NCI-H187 (cell line): ENCODE results near the gene CRYGB.
A peak's percentile ranks its signal among the peaks of the same experiment; 100 is the strongest.

Experiments used
- DNase-seq, 2 experiments: peaks; one replicate each; lab custom pipeline; 2025; lab: John Stamatoyannopoulos, UW

Gene CRYGB

GRCh38 chr2:208146006-208146405, at the start of gene CRYGB:
Gene CRYGB, minus strand, starts transcription at chr2:208146158. Its CDS starts 38 bp downstream, at chr2:208146120.
- DNase-seq: no peak

- DNase-seq: no peak
Measured at GRCh38 chr2:208195531-208195930, 49.6 kb upstream of the CRYGB start.

GRCh38 chr2:208192611-208193236, 46.8 kb upstream of the CRYGB start:
- no peak for DNase-seq

- no peak for DNase-seq
Measured at GRCh38 chr2:208189810-208190503, 44.0 kb upstream of the CRYGB start, which contains the start of gene C2orf80. Gene C2orf80, minus strand, starts transcription at chr2:208190030. Its CDS starts 3,044 bp downstream, at chr2:208186986.

GRCh38 chr2:208189069-208189809, 43.3 kb upstream of the CRYGB start:
- DNase-seq: no peak

GRCh38 chr2:208186893-208187292, 40.9 kb upstream of the CRYGB start:
- no peak for DNase-seq

- no peak for DNase-seq
Measured at GRCh38 chr2:208186465-208186864, 40.5 kb upstream of the CRYGB start.

GRCh38 chr2:208183972-208184705, 38.2 kb upstream of the CRYGB start:
- DNase-seq: no peak

- no peak for DNase-seq
Measured at GRCh38 chr2:208183526-208183925, 37.6 kb upstream of the CRYGB start.

- DNase-seq: no peak
Measured at GRCh38 chr2:208182835-208183234, 36.9 kb upstream of the CRYGB start.

GRCh38 chr2:208179028-208179609, 33.2 kb upstream of the CRYGB start:
- no peak for DNase-seq

- no peak for DNase-seq
Measured at GRCh38 chr2:208175840-208176153, 29.8 kb upstream of the CRYGB start.

GRCh38 chr2:208175069-208175839, 29.3 kb upstream of the CRYGB start:
- peak; percentile 0 to 32 for DNase-seq

- no peak for DNase-seq
Measured at GRCh38 chr2:208174144-208174543, 28.2 kb upstream of the CRYGB start.

GRCh38 chr2:208172125-208172524, 26.2 kb upstream of the CRYGB start:
- no peak for DNase-seq

GRCh38 chr2:208164951-208165755, 19.2 kb upstream of the CRYGB start:
- DNase-seq: no peak

- DNase-seq: no peak
Measured at GRCh38 chr2:208163489-208163888, 17.5 kb upstream of the CRYGB start, which contains the start of gene CRYGA. Gene CRYGA, minus strand, starts transcription at chr2:208163589. Its CDS starts 33 bp downstream, at chr2:208163556.

- DNase-seq: no peak
Measured at GRCh38 chr2:208156439-208156838, 10.5 kb upstream of the CRYGB start.

GRCh38 chr2:208153156-208153555, 7.2 kb upstream of the CRYGB start:
- DNase-seq: no peak

GRCh38 chr2:208150956-208151355, 5.0 kb upstream of the CRYGB start:
- no peak for DNase-seq
